IMR-90 (cell line): Measurements from ENCODE around the gene CACNB2. TPM values are rescaled to one million over a fixed set of nuclear protein-coding genes. Genes with fewer than 3 reads are reported as not detected.

ENCODE experiments used
- ATAC-seq: fragments of 200-7000 bp; cut with Tn5 transposase; 2 replicates; pipeline ENCODE4 v1.9.1; 2020; ENCODE audit warnings: low read depth, mild to moderate bottlenecking, moderate library complexity
- BruUV-seq: library from RNA; stranded (reverse); fragments of 400-500 nt; replicated peaks from 2 replicates; lab custom pipeline; 2021; lab: Mats Ljungman, UMichigan
- CTCF ChIA-PET: fragments of 300-600 bp; formaldehyde crosslinking; extraction: SDS; loops from one replicate; lab custom pipeline; 2021; ENCODE audit warnings: antibody characterized with exemption; lab: Yijun Ruan, JAX
- POLR2A ChIA-PET: fragments of 300-600 bp; sonication (Branson Sonifier 250); formaldehyde crosslinking; loops from one replicate; lab custom pipeline; 2022; ENCODE audit warnings: antibody characterized with exemption; ENCODE audit not compliant: unreplicated experiment; lab: Charles Lee
- DNase-seq: peaks from one replicate; pipeline ENCODE4 v3.0.0; 2013
- H2AFZ ChIP-seq: replicated peaks from 2 replicates; pipeline ENCODE3; 2013; ENCODE audit warnings: low read length, mild to moderate bottlenecking; ENCODE audit not compliant: poor library complexity
- H2AK5ac ChIP-seq: 2 replicates; pipeline ENCODE4 v1.6.1; 2013; ENCODE audit warnings: low read depth, low read length, inconsistent platforms
- H2AK9ac ChIP-seq: replicated peaks from 2 replicates; pipeline ENCODE3; 2013; ENCODE audit warnings: mild to moderate bottlenecking, low read depth, low read length, moderate library complexity; ENCODE audit not compliant: poor library complexity
- H2BK120ac ChIP-seq: 2 replicates; pipeline ENCODE4 v1.6.1; 2013; ENCODE audit warnings: low read depth, low read length, inconsistent platforms
- H2BK15ac ChIP-seq: 3 replicates; pipeline ENCODE4 v1.6.1; 2013; ENCODE audit warnings: low read depth, low read length, inconsistent platforms
- H2BK20ac ChIP-seq: 2 replicates; pipeline ENCODE4 v1.6.1; 2013; ENCODE audit warnings: low read depth, mild to moderate bottlenecking, inconsistent platforms, low read length, moderate library complexity
- H2BK5ac ChIP-seq: 2 replicates; pipeline ENCODE4 v1.6.1; 2013; ENCODE audit warnings: mild to moderate bottlenecking, low read depth, low read length, inconsistent platforms; ENCODE audit not compliant: poor library complexity, severe bottlenecking
- H3K14ac ChIP-seq: replicated peaks from 2 replicates; pipeline ENCODE4 v1.6.1; 2013; ENCODE audit warnings: low read depth, low read length, inconsistent platforms
- H3K18ac ChIP-seq: 2 replicates; pipeline ENCODE4 v1.6.1; 2013; ENCODE audit warnings: low read depth, low read length, control low read depth
- H3K23ac ChIP-seq: 2 replicates; pipeline ENCODE4 v1.6.1; 2013; ENCODE audit warnings: low read depth, low read length, inconsistent platforms
- H3K27ac ChIP-seq: 2 replicates; pipeline ENCODE4 v1.5.1; 2013; ENCODE audit warnings: mild to moderate bottlenecking, control low read depth, low read length; ENCODE audit not compliant: insufficient read depth
- H3K27me3 ChIP-seq: 2 replicates; pipeline ENCODE4 v1.6.1; 2013; ENCODE audit warnings: low read length; ENCODE audit not compliant: control insufficient read depth, insufficient read depth
- H3K36me3 ChIP-seq: 2 replicates; pipeline ENCODE4 v1.6.1; 2013; ENCODE audit warnings: low read length, mixed read lengths; ENCODE audit not compliant: control insufficient read depth, insufficient read depth
- H3K4ac ChIP-seq: 2 replicates; pipeline ENCODE4 v1.6.1; 2013; ENCODE audit warnings: low read depth, low read length, inconsistent platforms
- H3K4me1 ChIP-seq: 2 replicates; pipeline ENCODE4 v1.6.1; 2013; ENCODE audit warnings: low read length, mixed read lengths; ENCODE audit not compliant: control insufficient read depth, insufficient read depth
- H3K4me2 ChIP-seq: 2 replicates; pipeline ENCODE4 v1.6.1; 2013; ENCODE audit warnings: low read depth, mild to moderate bottlenecking, control low read depth, low read length, moderate library complexity
- H3K4me3 ChIP-seq: 2 replicates; pipeline ENCODE4 v1.5.1; 2013; ENCODE audit warnings: low read depth, mild to moderate bottlenecking, control low read depth, low read length, moderate library complexity; ENCODE audit not compliant: insufficient read depth
- H3K56ac ChIP-seq: 2 replicates; pipeline ENCODE4 v1.6.1; 2013; ENCODE audit warnings: low read length, inconsistent platforms; ENCODE audit not compliant: insufficient read depth; ENCODE audit errors: extremely low read depth
- H3K79me1 ChIP-seq, 2 experiments: 2 replicates each; pipeline ENCODE4 v1.6.1; 2013; ENCODE audit warnings: low read length in 2 of 2, inconsistent platforms in 1 of 2, low read depth in 1 of 2
- H3K9ac ChIP-seq: 2 replicates; pipeline ENCODE4 v1.6.1; 2013; ENCODE audit warnings: low read depth, low read length, control low read depth
- H3K9me1 ChIP-seq: 2 replicates; pipeline ENCODE4 v1.6.1; 2013; ENCODE audit warnings: low read length, inconsistent platforms; ENCODE audit not compliant: insufficient read depth
- H3K9me3 ChIP-seq: 2 replicates; pipeline ENCODE4 v1.6.1; 2013; ENCODE audit warnings: low read length; ENCODE audit not compliant: control insufficient read depth, insufficient read depth
- H4K20me1 ChIP-seq: 2 replicates; pipeline ENCODE4 v1.6.1; 2013; ENCODE audit warnings: low read length, inconsistent platforms; ENCODE audit not compliant: insufficient read depth
- H4K5ac ChIP-seq: 2 replicates; pipeline ENCODE4 v1.6.1; 2013; ENCODE audit warnings: mild to moderate bottlenecking, low read depth, low read length, control low read depth
- H4K8ac ChIP-seq, 2 experiments: 2 replicates each; pipeline ENCODE4 v1.6.1; 2013; ENCODE audit warnings: low read depth in 2 of 2, low read length in 2 of 2, control low read depth in 1 of 2, inconsistent platforms in 1 of 2
- H4K91ac ChIP-seq: 2 replicates; pipeline ENCODE4 v1.6.1; 2013; ENCODE audit warnings: low read depth, low read length, inconsistent platforms; ENCODE audit not compliant: insufficient read depth
- BHLHE40 ChIP-seq: fragments of 150-350 bp; IDR thresholded peaks from 2 replicates; pipeline ENCODE4 v1.6.1; 2016; ENCODE audit warnings: mild to moderate bottlenecking, low read depth, low read length
- MAZ ChIP-seq: IDR thresholded peaks from 2 replicates; pipeline ENCODE4 v1.6.1; 2012; ENCODE audit warnings: low read depth, mild to moderate bottlenecking, low read length, improper control_type of control experiment, moderate library complexity, borderline replicate concordance
- RCOR1 ChIP-seq: IDR thresholded peaks from 2 replicates; pipeline ENCODE4 v1.6.1; 2012; ENCODE audit warnings: mild to moderate bottlenecking, low read length, improper control_type of control experiment; ENCODE audit not compliant: insufficient replicate concordance
- WGBS, 2 experiments: methylation state at CpG; one replicate each; pipeline versions ENCODE4 v1.1.5 to v1.1.7; 2013; ENCODE audit warnings: missing lambda C conversion rate in 2 of 2; ENCODE audit not compliant: insufficient read length in 1 of 2; ENCODE audit errors: extremely low coverage in 2 of 2; 5-methylcytosine and 5-hydroxymethylcytosine counted together
- dilution Hi-C: fragments of 300-500 bp; cut with HindIII; formaldehyde crosslinking; loops from one replicate; pipeline ENCODE4 v1.14.3; 2018; ENCODE audit warnings: low sequenced_read_pairs; ENCODE audit not compliant: unreplicated experiment
- in situ Hi-C: fragments of 300-500 bp; cut with MboI; formaldehyde crosslinking; loops from 3 replicates; pipeline ENCODE4 v1.14.3; 2019; ENCODE audit warnings: low sequenced_read_pairs, inconsistent platforms, mixed read lengths
- intact Hi-C: fragments of 100-400 bp; cut with micrococcal nuclease; formaldehyde crosslinking; loops from 2 replicates; pipeline ENCODE4 v1.10.0; 2022
- polyA plus RNA-seq, 3 experiments: library from polyadenylated mRNA; depleted of rRNA; stranded (reverse); fragments of >200 nt; gene quantifications; 2 replicates each; pipeline ENCODE4 v1.2.3, GENCODE V29; 2012; ENCODE audit warnings: low replicate concordance in 1 of 3
- total RNA-seq: library from RNA; depleted of rRNA; stranded (reverse); fragments of >200 nt; gene quantifications from 2 replicates; pipeline ENCODE4 v1.2.3, GENCODE V29; 2012

Gene CACNB2
- total and polyA plus RNA-seq, 2 of the 4 experiments (the other 2 are of a cell fraction) = 0.36 TPM

GRCh38 chr10:18473424-18474117 is 333.3 kb downstream of the CACNB2 start:
- Histone ChIP-seq H3K27ac (no peak overlapping the region), H2BK5ac (peak overlapping the region; percentile 87)

More at GRCh38 chr10:18473424-18474117, 333.3 kb downstream of the CACNB2 start:
- POLR2A ChIA-PET = no interaction called here
- H2BK20ac ChIP-seq = no peak overlapping the region
- H3K23ac ChIP-seq = no peak overlapping the region
- CTCF ChIA-PET = interaction anchor here (0.7 to 1.8 kb wide), 2 partner anchors 10 to 883 kb away, joined by 3 to 6 read pairs; no protein-coding TSS in a partner anchor
- no peak overlapping the region for H2BK15ac ChIP-seq
- no peak for TF ChIP-seq MAZ
- peak; percentile 31; the same call in 1 of the 2 replicates for TF ChIP-seq BHLHE40
- no peak for TF ChIP-seq RCOR1
- intact Hi-C loops = no loop called here
- H4K91ac ChIP-seq = no peak overlapping the region
- dilution Hi-C loops = no loop called here
- no peak overlapping the region for H2AFZ ChIP-seq
- no peaks in the 10 kb centered on the region for H3K9me1 ChIP-seq
- no peak overlapping the region for H3K14ac ChIP-seq
- H2AK9ac ChIP-seq = no peak overlapping the region
- H3K4me1 ChIP-seq = peaks cover 5% of the 10 kb centered on the region; the same call in 1 of the 2 replicates
- H3K18ac ChIP-seq = peak overlapping the region; percentile 80; the same call in 1 of the 2 replicates
- no peaks in the 10 kb centered on the region for H3K79me1 ChIP-seq
- no TSS peak for BruUV-seq
- DNase-seq (peak; percentile 89), ATAC-seq (peak; percentile 87)
- WGBS, 2 experiments = 73% methylated on average over 3 of the region's 12 CpGs; no CpG with 5 or more reads in 1 of the 2 experiments
- H4K20me1 ChIP-seq = no peaks in the 10 kb centered on the region
- H3K4me3 ChIP-seq = no peak overlapping the region
- H3K56ac ChIP-seq = no peak overlapping the region
- no peak overlapping the region for H4K8ac ChIP-seq
- H2BK120ac ChIP-seq = no peak overlapping the region
- H3K9me3 ChIP-seq = no peaks in the 10 kb centered on the region
- H3K36me3 ChIP-seq = no peaks in the 10 kb centered on the region
- no peak overlapping the region for H3K4ac ChIP-seq
- peak overlapping the region; percentile 80 for H3K4me2 ChIP-seq
- in situ Hi-C loops = no loop called here
- peak overlapping the region; percentile 83; the same call in 1 of the 2 replicates for H4K5ac ChIP-seq
- no peak overlapping the region for H2AK5ac ChIP-seq
- no peaks in the 10 kb centered on the region; the same call in 1 of the 2 replicates for H3K27me3 ChIP-seq
- no peak overlapping the region for H3K9ac ChIP-seq
